LNCAP (cell line): ENCODE results near the gene PLEKHA1.

Experiments
- TF ChIP-seq, protein P1 (sequence below): fragments of 450-650 bp; IDR thresholded peaks from 2 replicates; pipeline ENCODE4 v1.5.1; 2017; ENCODE audit warnings: mild to moderate bottlenecking

The PLEKHA1 gene

GRCh38 chr10:122361046-122361445, 13.5 kb upstream of the PLEKHA1 start:
- TF ChIP-seq, protein P1, sequence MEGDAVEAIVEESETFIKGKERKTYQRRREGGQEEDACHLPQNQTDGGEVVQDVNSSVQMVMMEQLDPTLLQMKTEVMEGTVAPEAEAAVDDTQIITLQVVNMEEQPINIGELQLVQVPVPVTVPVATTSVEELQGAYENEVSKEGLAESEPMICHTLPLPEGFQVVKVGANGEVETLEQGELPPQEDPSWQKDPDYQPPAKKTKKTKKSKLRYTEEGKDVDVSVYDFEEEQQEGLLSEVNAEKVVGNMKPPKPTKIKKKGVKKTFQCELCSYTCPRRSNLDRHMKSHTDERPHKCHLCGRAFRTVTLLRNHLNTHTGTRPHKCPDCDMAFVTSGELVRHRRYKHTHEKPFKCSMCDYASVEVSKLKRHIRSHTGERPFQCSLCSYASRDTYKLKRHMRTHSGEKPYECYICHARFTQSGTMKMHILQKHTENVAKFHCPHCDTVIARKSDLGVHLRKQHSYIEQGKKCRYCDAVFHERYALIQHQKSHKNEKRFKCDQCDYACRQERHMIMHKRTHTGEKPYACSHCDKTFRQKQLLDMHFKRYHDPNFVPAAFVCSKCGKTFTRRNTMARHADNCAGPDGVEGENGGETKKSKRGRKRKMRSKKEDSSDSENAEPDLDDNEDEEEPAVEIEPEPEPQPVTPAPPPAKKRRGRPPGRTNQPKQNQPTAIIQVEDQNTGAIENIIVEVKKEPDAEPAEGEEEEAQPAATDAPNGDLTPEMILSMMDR: no peak

DNA sequence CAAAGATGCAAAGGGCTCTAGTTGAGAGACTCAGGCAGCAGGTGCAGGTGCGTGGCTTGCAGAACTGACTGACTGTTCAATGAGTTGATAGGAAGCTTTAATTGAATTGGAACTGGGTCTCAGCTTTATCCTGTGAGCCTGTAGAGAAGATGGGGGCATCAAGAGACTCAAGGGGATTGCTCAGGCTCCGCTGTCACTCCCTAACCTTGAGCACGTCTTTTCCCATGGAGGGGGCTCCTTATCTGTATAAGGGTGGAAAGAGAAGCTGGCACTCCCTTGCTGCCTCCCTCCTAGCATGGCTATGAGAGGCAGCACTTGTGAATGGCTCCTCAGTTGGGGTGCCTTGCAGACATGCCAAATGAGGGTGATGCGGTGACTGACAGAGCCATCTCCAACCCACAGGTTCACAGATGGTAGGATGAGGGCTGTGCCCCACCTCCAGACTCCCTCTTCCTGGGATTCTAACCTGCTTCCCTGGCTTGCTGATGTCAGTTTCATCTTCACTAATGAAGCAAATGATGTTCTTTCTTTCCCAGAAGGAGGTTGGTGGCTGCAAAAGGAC, 12.4 kb upstream of the PLEKHA1 start:
- TF ChIP-seq, protein P1: no peak

DNA sequence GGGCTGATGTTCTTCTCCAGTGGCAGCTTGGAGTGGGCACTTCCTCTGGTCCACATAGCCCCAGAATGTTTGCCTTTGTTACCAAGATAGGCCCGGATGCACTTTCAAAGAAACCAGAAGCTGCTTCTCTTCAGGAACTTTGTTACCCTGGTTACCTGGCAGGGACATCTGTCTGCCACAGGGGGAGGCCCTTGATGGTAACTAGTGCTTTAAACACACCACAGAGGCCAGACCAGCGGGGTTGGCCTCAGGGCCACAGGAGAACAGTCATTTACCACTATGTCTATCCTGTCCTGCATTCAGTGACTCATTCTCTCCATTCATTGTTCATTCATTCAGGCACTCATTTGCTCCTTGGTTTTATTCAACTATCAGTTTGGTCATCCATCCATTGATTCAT, 11.9 kb upstream of the PLEKHA1 start:
- TF ChIP-seq, protein P1: no peak

DNA sequence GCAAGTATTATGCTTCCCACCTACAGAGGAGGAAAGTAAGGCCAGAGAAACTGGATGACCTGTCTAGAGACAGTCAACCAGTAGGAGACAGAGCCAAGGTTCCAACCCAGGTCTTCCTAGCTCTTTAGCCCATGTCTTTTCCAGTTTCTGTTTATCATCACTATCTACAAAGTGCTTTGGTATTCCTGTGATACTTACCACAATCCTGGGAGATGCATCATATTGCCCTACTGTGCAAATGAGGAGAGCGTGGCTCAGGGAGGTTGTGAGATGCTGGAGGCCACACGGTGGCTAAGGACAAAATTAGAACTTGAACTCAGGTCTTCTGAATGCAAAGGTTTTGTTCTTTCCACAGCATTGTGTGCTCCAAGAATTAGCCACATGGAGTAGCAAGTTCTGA, 11.2 kb upstream of the PLEKHA1 start:
- TF ChIP-seq, protein P1: no peak

- TF ChIP-seq, protein P1: no peak
Measured at GRCh38 chr10:122363722-122364463, 10.6 kb upstream of the PLEKHA1 start.

- TF ChIP-seq, protein P1: no peak
Measured at GRCh38 chr10:122368502-122369254, 5.8 kb upstream of the PLEKHA1 start.

DNA sequence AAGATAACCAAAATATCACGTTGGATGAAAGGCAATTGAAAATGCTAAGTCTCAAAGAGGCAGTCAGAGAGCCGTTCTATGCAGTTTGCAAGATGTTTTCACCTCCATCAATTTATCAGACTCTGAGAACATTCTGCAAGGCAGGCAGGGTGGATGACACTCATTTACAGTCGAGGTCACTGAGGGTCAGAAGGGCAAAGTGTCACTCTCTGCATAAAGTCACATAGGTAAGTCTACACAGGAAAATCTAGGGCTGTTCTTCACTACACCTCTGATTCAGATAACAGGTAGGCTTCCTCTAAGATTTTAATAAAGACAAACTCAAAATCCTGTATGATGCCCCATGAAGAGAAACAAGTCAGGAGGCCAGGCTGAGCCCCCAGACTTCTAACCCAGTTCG, 1.4 kb upstream of the PLEKHA1 start:
- TF ChIP-seq, protein P1: no peak
